ENCODE results near the gene LRBA. TPM values are rescaled to one million over a fixed set of nuclear protein-coding genes. Genes with fewer than 3 reads are reported as not detected.

LRBA gene
- polyA plus RNA-seq, 4 donors = 14.9 to 62.2 (median 19.6) TPM

DNA sequence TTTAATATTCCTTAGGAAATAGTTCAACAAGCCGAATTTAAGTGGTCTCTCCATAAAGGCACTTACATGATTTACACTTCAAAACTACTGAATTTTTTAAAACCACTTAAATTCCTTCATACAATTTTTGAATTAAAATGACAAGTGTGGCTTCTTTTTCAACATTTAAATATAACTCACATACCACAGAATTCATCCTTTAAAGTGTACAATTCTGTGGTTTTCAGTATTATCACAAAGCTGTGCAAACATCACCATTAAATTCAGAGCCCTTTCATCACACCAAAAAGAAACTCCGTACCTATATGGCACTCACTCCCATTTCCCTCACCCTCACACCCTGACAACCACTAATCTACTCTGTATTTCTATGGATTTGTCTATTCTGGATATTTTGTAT lies 634.0 kb downstream of the LRBA start:
- Histone ChIP-seq H3K27ac (ENCODE audit: low read depth in 1 of 3, low read length in 2 of 3) (no peak overlapping the region), H3K27me3 (ENCODE audit: control insufficient read depth in 3 of 3, insufficient read depth in 3 of 3, low read length in 3 of 3) (no peaks in the 10 kb centered on the region), H3K9me3 (ENCODE audit: control insufficient read depth in 2 of 2, insufficient read depth in 1 of 2, low read depth in 1 of 2, low read length in 1 of 2) (no peaks in the 10 kb centered on the region), H3K4me3 (ENCODE audit: low read depth in 1 of 3, low read length in 3 of 3) (no peak overlapping the region), H3K4me1 (ENCODE audit: control insufficient read depth in 3 of 3, insufficient read depth in 2 of 3, low read depth in 1 of 3, low read length in 2 of 3) (no peaks in the 10 kb centered on the region), H3K36me3 (ENCODE audit: control insufficient read depth in 3 of 3, insufficient read depth in 2 of 3, low read depth in 1 of 3, low read length in 3 of 3) (no peaks in the 10 kb centered on the region)
- no peak for DNase-seq
- WGBS, 3 donors = 90 to 97% (median 97%) methylated on average over 2 of the region's 2 CpGs
- no peak for FAIRE-seq

DNA sequence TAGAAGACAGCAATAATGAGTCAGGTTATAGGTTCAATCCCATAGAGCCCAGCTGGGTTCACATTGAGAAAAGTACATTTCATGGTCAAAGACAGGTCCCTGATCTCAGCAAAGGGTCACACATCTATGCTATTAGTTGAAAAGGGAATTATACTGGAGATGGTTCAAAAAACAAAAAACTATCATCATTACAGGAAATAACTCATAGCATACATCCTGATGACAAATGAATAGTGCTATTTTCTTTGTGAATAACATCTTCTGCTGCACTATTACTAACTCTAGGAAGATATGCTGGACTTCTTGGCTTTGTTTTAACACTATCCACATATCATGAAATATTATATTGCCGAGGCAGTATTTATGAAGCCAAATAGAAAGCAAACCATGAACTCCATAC lies 635.6 kb downstream of the LRBA start:
- H3K27me3 ChIP-seq (ENCODE audit: control insufficient read depth in 3 of 3, insufficient read depth in 3 of 3, low read length in 3 of 3) = no peaks in the 10 kb centered on the region

DNA sequence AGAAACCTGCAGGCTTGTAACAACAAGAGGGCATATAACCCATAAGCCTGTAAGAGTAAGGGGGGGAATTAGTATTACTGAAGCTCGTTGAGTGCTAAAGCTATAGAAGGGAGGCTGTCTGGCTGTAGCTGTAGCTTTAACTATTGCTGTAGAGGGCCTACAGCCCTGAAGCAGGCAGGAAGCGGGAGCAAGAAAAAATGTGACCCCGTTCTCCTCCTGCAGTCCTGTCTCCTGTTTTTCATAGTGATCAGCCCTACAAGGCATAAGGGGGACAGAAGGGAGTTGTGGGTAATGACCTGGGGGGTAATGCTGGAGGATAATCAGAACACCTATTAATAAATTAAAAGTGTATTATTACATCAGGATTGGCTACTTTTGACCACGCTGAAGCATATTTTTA lies 640.1 kb downstream of the LRBA start:
- DNase-seq (no peak), FAIRE-seq (no peak)
- Histone ChIP-seq H3K36me3 (ENCODE audit: control insufficient read depth in 3 of 3, insufficient read depth in 2 of 3, low read depth in 1 of 3, low read length in 3 of 3) (no peaks in the 10 kb centered on the region), H3K9me3 (ENCODE audit: control insufficient read depth in 2 of 2, insufficient read depth in 1 of 2, low read depth in 1 of 2, low read length in 1 of 2) (peaks cover 0 to 3% of the 10 kb centered on the region in 2 donors), H3K4me1 (ENCODE audit: control insufficient read depth in 3 of 3, insufficient read depth in 2 of 3, low read depth in 1 of 3, low read length in 2 of 3) (no peaks in the 10 kb centered on the region), H3K27ac (ENCODE audit: low read depth in 1 of 3, low read length in 2 of 3) (no peak overlapping the region), H3K4me3 (ENCODE audit: low read depth in 1 of 3, low read length in 3 of 3) (no peak overlapping the region), H3K27me3 (ENCODE audit: control insufficient read depth in 3 of 3, insufficient read depth in 3 of 3, low read length in 3 of 3) (no peaks in the 10 kb centered on the region)
- WGBS, 3 donors = 78 to 91% (median 81%) methylated on average over 4 of the region's 4 CpGs

More for the DNA sequence above, 635.6 kb downstream of the LRBA start:
- DNase-seq (no peak), FAIRE-seq (no peak)
- no peaks in the 10 kb centered on the region for H3K36me3 ChIP-seq (ENCODE audit: control insufficient read depth in 3 of 3, insufficient read depth in 2 of 3, low read depth in 1 of 3, low read length in 3 of 3)
- no peaks in the 10 kb centered on the region for H3K9me3 ChIP-seq (ENCODE audit: control insufficient read depth in 2 of 2, insufficient read depth in 1 of 2, low read depth in 1 of 2, low read length in 1 of 2)
- no peak overlapping the region for H3K4me3 ChIP-seq (ENCODE audit: low read depth in 1 of 3, low read length in 3 of 3)
- 91 to 100% (median 97%) methylated on average over 1 of the region's 1 CpG for WGBS, 3 donors
- H3K4me1 ChIP-seq (ENCODE audit: control insufficient read depth in 3 of 3, insufficient read depth in 2 of 3, low read depth in 1 of 3, low read length in 2 of 3) = no peaks in the 10 kb centered on the region
- no peak overlapping the region for H3K27ac ChIP-seq (ENCODE audit: low read depth in 1 of 3, low read length in 2 of 3)

DNA sequence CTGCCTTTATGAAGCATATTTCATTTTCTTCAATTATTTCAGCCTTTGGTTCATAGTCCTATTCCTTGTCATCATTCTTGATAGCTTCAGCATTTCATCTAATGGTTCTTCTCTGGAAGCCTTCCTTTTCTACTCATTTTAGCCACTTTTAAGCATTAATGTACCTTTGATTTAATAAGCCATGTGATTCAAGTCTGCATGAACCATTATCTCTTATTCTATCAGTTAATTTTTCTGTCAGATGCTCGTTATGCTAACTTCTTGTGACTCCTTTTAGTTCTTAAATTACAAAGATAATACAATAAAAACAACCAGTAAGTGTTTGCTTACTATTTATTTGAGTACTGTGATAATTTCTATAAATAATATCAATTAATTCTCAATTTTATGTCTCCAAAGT lies 643.2 kb downstream of the LRBA start:
- DNase-seq (no peak), FAIRE-seq (no peak)
- H3K4me3 ChIP-seq (ENCODE audit: low read depth in 1 of 3, low read length in 3 of 3) = no peak overlapping the region
- WGBS, 3 donors = 90 to 96% (median 91%) methylated on average over 1 of the region's 1 CpG
- no peak overlapping the region for H3K27ac ChIP-seq (ENCODE audit: low read depth in 1 of 3, low read length in 2 of 3)
- no peaks in the 10 kb centered on the region for H3K4me1 ChIP-seq (ENCODE audit: control insufficient read depth in 3 of 3, insufficient read depth in 2 of 3, low read depth in 1 of 3, low read length in 2 of 3)
- H3K27me3 ChIP-seq (ENCODE audit: control insufficient read depth in 3 of 3, insufficient read depth in 3 of 3, low read length in 3 of 3) = no peaks in the 10 kb centered on the region
- no peaks in the 10 kb centered on the region for H3K36me3 ChIP-seq (ENCODE audit: control insufficient read depth in 3 of 3, insufficient read depth in 2 of 3, low read depth in 1 of 3, low read length in 3 of 3)
- peaks cover 0 to 3% of the 10 kb centered on the region in 2 donors for H3K9me3 ChIP-seq (ENCODE audit: control insufficient read depth in 2 of 2, insufficient read depth in 1 of 2, low read depth in 1 of 2, low read length in 1 of 2)

DNA sequence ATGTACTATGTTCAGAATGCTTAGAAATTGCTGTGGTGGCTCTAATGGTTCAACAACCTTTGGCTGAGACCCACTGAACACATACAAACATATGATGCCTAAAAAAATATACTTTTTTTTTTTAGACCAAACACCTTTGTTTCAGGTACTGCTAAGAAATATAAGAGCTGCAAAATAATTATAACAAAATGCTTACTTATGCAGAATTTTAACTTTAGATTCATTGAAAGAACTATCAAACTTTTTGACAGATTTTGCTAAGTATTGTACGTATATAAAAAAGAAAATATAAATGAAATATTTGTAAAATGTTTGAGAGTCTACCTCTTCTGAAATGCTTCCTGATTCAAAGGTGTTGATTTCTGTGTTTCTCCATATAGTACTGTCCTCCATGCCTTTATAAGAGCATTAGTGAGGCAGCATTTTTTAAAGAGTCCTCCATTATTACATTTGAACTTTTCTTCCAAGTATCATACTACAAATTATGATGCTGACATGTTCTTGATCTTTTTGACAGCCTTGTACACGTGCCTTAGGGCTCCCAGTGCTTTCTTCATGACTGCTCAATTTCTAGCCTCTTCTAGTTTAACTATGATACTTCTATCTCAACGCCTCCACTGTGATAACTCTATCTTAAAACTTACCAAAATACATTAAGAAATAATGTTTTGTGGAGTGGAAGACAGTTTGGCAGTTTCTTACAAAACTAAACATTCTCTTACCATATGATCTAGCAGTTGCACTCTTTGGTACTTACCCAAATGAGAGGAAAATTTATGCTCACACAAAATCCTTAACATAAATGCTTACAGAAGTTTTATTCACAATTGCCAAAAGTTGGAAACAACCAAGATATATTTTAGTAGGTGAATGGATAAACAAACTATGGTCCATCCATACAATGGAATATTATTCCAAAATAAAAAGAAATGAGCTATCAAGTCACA lies 645.4 kb downstream of the LRBA start:
- peaks cover 0 to 3% of the 10 kb centered on the region in 2 donors for H3K9me3 ChIP-seq (ENCODE audit: control insufficient read depth in 2 of 2, insufficient read depth in 1 of 2, low read depth in 1 of 2, low read length in 1 of 2)
- no peaks in the 10 kb centered on the region for H3K27me3 ChIP-seq (ENCODE audit: control insufficient read depth in 3 of 3, insufficient read depth in 3 of 3, low read length in 3 of 3)
- H3K4me1 ChIP-seq (ENCODE audit: control insufficient read depth in 3 of 3, insufficient read depth in 2 of 3, low read depth in 1 of 3, low read length in 2 of 3) = no peaks in the 10 kb centered on the region
- no peak overlapping the region for H3K27ac ChIP-seq (ENCODE audit: low read depth in 1 of 3, low read length in 2 of 3)
- DNase-seq (no peak), FAIRE-seq (no peak)
- no peaks in the 10 kb centered on the region for H3K36me3 ChIP-seq (ENCODE audit: control insufficient read depth in 3 of 3, insufficient read depth in 2 of 3, low read depth in 1 of 3, low read length in 3 of 3)
- WGBS, 3 donors = 78 to 92% (median 89%) methylated on average over 3 of the region's 3 CpGs
- H3K4me3 ChIP-seq (ENCODE audit: low read depth in 1 of 3, low read length in 3 of 3) = no peak overlapping the region

DNA sequence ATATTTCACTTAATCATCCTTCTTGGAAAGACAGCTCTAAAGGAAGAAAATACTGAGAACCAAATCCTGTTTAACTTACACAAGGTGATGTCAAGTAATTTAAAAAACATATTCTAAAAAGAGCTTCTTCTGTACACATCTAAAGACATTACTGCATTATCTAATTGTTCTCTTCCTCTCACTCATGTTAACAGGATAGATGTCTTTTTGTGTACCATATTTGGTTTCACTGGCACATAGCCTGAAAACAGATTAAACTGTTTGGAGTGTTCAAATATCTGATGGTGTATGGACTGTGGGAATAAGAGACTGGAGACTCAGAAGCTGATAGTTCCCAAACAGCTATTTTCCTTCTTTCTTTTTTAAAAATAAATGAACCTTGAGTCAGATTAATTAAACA lies 646.4 kb downstream of the LRBA start:
- H3K27me3 ChIP-seq (ENCODE audit: control insufficient read depth in 3 of 3, insufficient read depth in 3 of 3, low read length in 3 of 3) = no peaks in the 10 kb centered on the region
- FAIRE-seq (no peak), DNase-seq (no peak)
- no peak overlapping the region for H3K27ac ChIP-seq (ENCODE audit: low read depth in 1 of 3, low read length in 2 of 3)
- no peaks in the 10 kb centered on the region for H3K36me3 ChIP-seq (ENCODE audit: control insufficient read depth in 3 of 3, insufficient read depth in 2 of 3, low read depth in 1 of 3, low read length in 3 of 3)
- H3K4me1 ChIP-seq (ENCODE audit: control insufficient read depth in 3 of 3, insufficient read depth in 2 of 3, low read depth in 1 of 3, low read length in 2 of 3) = no peaks in the 10 kb centered on the region
- peaks cover 0 to 3% of the 10 kb centered on the region in 2 donors for H3K9me3 ChIP-seq (ENCODE audit: control insufficient read depth in 2 of 2, insufficient read depth in 1 of 2, low read depth in 1 of 2, low read length in 1 of 2)
- no peak overlapping the region for H3K4me3 ChIP-seq (ENCODE audit: low read depth in 1 of 3, low read length in 3 of 3)

DNA sequence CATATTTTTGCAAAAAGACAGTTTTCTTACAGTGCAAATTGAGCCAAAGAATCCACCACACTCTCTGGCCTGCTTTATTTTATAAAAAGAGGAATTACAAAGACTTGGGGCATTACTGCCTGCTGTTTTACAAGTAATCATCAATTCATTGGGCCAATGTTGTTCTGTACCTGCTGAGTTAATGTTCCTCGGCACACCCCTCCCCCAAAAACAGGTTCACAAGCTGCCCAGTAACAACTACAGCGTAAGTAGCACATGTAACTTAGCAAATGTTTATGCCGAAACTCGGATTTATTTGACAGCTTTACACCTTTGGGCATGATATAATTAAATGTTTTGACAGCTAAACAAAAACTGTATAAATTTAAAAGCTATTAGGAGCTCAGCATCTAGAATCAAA lies 647.8 kb downstream of the LRBA start:
- DNase-seq = no peak
- no peak overlapping the region for H3K4me3 ChIP-seq (ENCODE audit: low read depth in 1 of 3, low read length in 3 of 3)
- H3K4me1 ChIP-seq (ENCODE audit: control insufficient read depth in 3 of 3, insufficient read depth in 2 of 3, low read depth in 1 of 3, low read length in 2 of 3) = no peaks in the 10 kb centered on the region
- no peaks in the 10 kb centered on the region for H3K27me3 ChIP-seq (ENCODE audit: control insufficient read depth in 3 of 3, insufficient read depth in 3 of 3, low read length in 3 of 3)
- no peak for FAIRE-seq
- H3K36me3 ChIP-seq (ENCODE audit: control insufficient read depth in 3 of 3, insufficient read depth in 2 of 3, low read depth in 1 of 3, low read length in 3 of 3) = no peaks in the 10 kb centered on the region
- WGBS, 3 donors = 81 to 89% (median 86%) methylated on average over 4 of the region's 4 CpGs
- no peak overlapping the region for H3K27ac ChIP-seq (ENCODE audit: low read depth in 1 of 3, low read length in 2 of 3)
- no peaks in the 10 kb centered on the region for H3K9me3 ChIP-seq (ENCODE audit: control insufficient read depth in 2 of 2, insufficient read depth in 1 of 2, low read depth in 1 of 2, low read length in 1 of 2)

DNA sequence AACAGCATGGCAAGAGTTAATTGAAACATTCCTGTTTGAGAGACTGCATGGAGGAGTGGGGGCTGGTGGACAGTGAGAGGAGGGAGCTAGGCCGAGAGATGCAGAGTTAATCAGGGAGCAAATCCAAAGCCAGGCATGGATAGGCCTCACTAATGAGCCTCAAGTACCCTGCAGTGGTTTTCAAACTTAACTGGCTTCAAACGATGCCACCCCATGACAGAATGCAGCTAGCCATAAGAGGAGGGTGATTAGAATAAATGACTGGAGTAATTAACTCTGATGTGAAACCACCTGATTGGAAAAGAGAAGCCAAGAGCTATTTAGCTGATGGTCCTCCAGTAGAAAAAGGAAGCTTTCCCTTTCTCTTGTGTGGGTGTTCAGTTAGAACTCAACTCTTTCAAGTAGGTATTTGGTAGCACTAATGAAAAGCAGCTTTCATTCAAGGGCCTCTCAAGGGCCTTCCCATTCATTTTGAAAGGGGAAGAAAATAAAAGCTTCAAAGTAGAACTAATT lies 648.5 kb downstream of the LRBA start:
- H3K27ac ChIP-seq (ENCODE audit: low read depth in 1 of 3, low read length in 2 of 3) = no peak overlapping the region
- no peaks in the 10 kb centered on the region for H3K27me3 ChIP-seq (ENCODE audit: control insufficient read depth in 3 of 3, insufficient read depth in 3 of 3, low read length in 3 of 3)
- no peak for FAIRE-seq
- no peaks in the 10 kb centered on the region for H3K36me3 ChIP-seq (ENCODE audit: control insufficient read depth in 3 of 3, insufficient read depth in 2 of 3, low read depth in 1 of 3, low read length in 3 of 3)
- WGBS, 3 donors = 54 to 74% (median 70%) methylated on average over 2 of the region's 2 CpGs
- no peak overlapping the region for H3K4me3 ChIP-seq (ENCODE audit: low read depth in 1 of 3, low read length in 3 of 3)
- no peaks in the 10 kb centered on the region for H3K9me3 ChIP-seq (ENCODE audit: control insufficient read depth in 2 of 2, insufficient read depth in 1 of 2, low read depth in 1 of 2, low read length in 1 of 2)
- H3K4me1 ChIP-seq (ENCODE audit: control insufficient read depth in 3 of 3, insufficient read depth in 2 of 3, low read depth in 1 of 3, low read length in 2 of 3) = no peaks in the 10 kb centered on the region
- DNase-seq = no peak
